GM21786 (cell line): Measurements from ENCODE around the gene ABLIM2.

Source experiments
- ATAC-seq: cut with Tn5 transposase; IDR thresholded peaks from one replicate; pipeline ENCODE4 v1.9.1; 2021; ENCODE audit not compliant: unreplicated experiment

Gene ABLIM2

GRCh38 chr4:7990807-7991459, 167.7 kb downstream of the ABLIM2 start:
- no peak for ATAC-seq

DNA sequence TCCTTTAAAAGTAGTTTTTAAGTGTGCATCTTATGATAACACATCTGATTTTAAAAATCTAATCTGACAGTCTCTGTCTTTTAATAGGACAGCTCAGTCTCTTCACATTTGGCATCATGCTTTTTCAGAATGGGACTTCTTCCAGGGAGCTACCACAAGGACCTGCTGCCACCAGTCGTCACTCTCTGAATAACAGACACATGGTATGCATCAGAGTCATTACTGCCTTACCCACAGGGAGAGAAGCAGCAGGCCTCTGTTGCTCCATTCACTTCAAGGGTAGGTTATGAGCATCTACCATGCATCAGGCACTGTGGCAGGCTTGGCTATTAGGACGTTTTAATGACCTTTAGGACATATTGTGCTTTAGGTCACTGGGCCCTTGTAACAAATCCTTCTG, 169.0 kb downstream of the ABLIM2 start:
- no peak for ATAC-seq

DNA sequence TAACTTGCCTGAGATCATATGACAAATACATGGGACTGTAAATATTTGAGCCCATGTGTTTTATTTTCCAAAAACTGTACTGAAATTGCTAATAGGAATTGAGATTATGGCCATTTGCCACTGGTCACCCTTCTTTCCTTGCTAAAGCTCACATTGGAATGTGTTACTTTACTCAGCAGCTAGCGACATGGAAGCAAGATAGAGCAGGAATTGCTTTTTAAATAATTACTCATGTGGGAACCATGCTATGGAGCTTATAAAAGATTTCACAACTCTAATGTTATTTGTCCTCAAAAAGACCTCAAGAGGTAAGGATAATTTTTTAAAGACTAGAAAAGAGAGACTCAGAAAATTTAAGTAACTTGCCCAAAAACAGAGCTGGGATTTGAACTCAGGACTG, 170.2 kb downstream of the ABLIM2 start:
- ATAC-seq, result no peak

- ATAC-seq, result peak; percentile 74
These were observed 171.2 kb downstream of the ABLIM2 start for GRCh38 chr4:7987148-7987989.

GRCh38 chr4:7985891-7986441, 172.6 kb downstream of the ABLIM2 start:
- no peak for ATAC-seq

- no peak for ATAC-seq
These were observed 173.5 kb downstream of the ABLIM2 start for GRCh38 chr4:7985072-7985471.

- ATAC-seq, result no peak
These were observed 174.2 kb downstream of the ABLIM2 start for GRCh38 chr4:7984286-7984925.

GRCh38 chr4:7983296-7983695, 175.3 kb downstream of the ABLIM2 start:
- no peak for ATAC-seq

DNA sequence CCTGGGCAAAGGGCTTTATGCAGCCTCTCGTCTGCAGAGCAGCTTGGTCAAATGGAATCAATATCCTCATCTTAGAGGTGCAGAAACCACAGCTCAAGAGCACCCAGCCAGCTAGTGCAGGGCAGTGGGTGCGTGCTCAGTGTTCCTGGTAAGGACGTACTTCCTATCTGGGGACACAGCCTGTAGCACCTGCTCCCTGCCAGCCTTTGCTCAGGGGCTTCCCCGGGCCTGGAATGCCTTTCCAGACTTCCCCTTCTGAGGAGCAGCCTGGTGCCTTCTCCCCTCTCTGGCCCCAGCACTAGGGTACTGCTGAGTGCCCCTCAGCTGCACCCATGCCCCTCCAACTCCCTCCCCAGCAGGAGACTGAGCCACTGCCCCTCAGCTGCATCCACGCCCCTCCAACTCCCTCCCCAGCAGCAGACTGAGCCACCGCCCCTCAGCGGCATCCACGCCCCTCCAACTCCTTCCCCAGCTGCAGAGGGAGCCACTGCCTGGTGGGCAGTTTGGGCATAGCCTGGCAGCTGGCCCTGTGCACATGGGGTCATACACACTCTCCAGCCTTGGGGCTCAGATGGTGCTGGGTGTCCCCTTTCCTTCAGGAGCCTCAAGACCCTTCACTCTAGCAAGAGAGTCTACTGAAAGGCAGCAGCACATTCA, 176.7 kb downstream of the ABLIM2 start:
- no peak for ATAC-seq

DNA sequence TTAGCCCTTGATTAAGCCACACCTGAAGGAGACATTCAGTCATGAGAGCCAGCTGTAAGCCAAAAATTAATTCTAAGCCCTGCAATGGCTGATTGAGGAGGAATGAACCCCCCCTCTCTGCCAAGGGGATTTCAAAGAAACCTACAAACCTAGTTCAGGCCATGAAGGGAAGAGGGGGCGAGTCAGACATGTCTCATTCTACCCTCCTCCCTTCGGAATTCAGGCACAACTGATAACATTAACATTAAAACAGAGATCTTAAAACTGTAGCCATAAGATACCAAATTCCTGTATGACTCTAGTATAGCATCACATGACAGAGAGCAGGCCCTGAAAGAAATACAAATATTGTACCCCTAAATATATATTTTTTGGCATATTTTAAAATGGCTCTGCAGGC, 178.6 kb downstream of the ABLIM2 start:
- no peak for ATAC-seq

GRCh38 chr4:7979652-7979968, 179.0 kb downstream of the ABLIM2 start:
- ATAC-seq, result no peak

DNA sequence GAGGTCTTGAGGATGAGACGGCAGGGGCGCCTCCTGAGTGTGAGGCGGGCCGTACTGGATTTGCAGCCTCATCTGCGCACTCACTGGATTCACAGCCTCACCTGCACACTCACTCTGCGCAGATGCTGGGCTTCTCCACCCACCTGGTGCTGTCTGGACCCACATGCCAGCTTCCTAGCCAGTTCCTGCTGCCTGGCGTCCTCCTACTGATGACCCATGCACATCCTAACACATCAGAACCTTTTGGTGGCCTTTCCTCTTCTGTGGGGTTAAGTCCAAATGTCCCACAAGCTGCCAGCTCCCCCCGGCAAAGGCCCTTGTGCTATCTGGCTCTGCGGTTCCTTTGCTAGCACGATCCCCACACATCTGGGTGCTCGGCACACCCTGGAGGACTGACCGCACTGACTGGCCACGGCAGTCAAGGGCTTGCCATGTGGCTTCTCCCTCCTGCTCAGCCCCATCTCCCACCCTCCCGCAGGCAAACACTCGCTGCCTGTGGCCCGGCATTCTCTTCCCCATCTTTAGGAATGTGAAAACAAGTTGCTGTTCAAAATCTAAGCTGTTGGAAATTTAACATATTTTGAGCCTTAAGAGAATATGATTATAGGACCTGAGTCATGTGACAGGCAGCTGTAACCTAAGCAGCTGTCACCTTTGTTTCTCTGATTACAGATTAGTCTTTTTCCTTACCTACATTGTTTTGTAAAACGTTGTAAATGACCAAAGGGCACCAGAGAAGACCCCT, 179.5 kb downstream of the ABLIM2 start:
- no peak for ATAC-seq

DNA sequence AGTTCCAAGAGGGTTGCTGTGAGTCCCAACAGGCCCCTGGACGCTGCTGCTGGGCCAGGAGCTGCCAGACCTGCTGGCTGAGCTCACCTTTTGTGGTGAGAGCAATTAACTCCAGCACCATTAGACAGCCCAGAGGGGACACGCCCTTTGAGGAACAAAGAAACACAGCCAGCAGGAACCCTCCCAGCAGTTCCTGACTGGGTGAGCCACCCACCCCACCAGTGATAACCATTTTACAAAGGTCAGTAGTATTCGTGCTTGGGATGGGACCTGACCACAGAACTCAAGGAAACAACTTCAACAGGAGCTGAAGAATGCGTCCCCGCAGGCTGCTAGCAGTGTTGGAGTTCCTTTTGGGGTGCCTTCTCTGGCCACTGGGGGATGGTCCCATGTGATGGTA, 180.1 kb downstream of the ABLIM2 start:
- no peak for ATAC-seq

GRCh38 chr4:7976634-7977033, 182.0 kb downstream of the ABLIM2 start:
- no peak for ATAC-seq

DNA sequence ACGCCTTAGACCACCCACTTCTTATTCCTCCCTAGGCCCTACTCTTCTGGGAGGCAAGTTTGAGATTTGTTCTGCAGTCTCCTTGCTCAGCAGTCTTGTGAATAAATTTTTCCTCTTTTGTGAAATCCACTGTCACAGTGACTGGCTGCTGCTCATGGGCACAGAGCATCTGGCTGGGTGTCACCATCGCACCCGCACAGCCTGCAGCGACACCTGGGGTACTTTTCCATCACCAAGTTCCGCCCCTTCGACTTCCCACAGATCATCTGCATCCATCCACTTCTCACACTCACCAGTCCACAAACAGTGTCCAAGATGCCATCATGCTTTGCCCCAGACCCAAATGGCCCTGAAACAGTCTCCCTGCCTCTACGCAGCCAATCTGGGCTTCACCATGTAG, 182.6 kb downstream of the ABLIM2 start:
- ATAC-seq, result no peak

GRCh38 chr4:7974425-7974824, 184.2 kb downstream of the ABLIM2 start:
- ATAC-seq, result no peak

GRCh38 chr4:7973545-7973981, 185.1 kb downstream of the ABLIM2 start:
- no peak for ATAC-seq

DNA sequence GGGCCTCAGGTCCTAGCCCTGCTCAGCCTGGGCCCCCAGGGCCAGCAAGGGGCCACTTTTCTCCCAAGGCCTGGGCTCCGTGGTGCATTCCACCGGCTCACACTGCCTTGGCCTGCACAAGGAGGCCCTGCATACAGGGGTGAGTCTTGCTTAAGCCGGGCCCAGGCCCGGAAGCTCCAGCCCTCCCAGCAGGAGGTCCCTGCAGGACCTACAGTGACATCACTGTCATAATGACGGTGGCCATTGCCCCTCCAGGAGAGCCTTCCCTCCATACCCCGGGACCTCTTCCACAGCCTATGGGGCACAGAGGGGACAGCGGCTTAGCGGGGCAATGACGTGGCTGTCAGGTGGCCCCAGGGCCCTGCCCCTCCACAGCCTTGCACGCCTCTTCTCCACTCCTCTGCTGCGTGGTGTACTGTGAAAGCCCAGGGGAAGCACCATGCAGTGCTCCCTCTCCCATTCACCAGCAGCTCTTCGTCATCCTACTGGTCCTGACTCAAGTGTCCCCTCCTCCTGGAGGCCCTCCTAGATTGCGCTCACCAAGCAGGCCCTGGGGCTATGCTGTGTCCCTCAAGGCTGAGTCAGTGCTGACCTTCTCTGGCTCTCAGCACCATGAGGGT, 186.6 kb downstream of the ABLIM2 start:
- ATAC-seq, result no peak

DNA sequence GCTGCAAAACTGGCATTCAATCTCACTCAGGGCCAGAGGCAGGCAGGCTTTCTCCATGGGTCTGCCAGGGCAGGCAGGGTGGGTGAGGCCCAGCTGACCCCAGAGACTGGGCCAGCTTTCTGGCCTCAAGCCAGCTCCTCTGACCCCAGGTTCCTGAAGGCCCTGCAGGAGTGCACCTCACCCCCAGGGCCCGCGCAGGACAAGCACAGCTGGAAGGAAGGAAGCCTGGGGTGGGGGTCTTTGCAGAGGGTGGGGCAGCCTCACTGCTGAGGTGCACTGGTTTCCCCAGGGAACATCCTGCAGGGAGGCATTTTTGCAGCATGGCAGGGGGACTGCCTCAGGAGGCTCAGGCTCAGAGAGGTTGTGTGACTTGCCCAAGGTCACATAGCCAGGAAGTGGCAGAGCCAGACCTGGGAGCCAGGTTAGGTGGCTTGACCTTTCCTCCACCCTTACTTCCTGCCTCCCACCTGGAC, 187.4 kb downstream of the ABLIM2 start:
- no peak for ATAC-seq

GRCh38 chr4:7970361-7970946, 188.2 kb downstream of the ABLIM2 start:
- peak; percentile 13 for ATAC-seq
